Measurements from ENCODE around the gene SLC17A1.

Gene SLC17A1, protein sequence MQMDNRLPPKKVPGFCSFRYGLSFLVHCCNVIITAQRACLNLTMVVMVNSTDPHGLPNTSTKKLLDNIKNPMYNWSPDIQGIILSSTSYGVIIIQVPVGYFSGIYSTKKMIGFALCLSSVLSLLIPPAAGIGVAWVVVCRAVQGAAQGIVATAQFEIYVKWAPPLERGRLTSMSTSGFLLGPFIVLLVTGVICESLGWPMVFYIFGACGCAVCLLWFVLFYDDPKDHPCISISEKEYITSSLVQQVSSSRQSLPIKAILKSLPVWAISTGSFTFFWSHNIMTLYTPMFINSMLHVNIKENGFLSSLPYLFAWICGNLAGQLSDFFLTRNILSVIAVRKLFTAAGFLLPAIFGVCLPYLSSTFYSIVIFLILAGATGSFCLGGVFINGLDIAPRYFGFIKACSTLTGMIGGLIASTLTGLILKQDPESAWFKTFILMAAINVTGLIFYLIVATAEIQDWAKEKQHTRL

DNA sequence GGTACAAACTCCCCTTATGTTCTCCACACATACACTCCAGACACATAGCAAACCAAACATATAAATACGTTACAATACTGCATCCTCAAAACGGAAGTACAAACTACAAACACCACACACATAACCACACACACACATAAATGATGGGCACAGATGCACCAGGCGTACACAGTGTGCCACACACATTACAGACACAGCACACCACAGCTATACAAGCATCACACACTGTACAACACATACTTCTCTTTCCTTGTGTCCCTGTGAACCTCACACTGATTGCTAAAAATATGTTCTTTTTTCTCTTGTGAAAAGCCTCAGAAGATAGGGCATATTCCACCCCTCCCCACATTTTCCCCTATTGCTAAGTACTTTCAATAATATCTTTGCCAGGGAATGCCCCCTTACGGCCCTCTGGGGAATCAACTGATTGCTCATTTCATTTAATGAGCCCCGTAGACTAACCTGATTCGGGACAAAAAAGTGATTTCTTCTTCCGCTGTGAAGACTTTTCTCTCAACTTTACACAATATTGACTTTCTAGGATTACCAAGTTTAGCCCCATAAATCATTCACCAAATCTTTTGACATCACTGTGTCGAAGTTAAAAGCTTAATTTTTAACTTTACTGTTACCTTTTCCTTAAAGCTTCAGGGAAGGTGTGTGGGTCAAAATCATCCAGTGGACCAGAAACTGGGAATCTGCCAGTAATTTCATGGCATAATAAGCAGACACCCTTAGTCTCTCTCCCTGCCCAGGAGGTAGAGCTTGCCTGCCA lies at the start of gene SLC17A1:
TSS of gene SLC17A1 (minus strand) at position 521 of the 775 bp plus-strand sequence. CDS start 1,495 bp downstream, outside the sequence.
- no peak for DNase-seq (ENCODE audit: low read depth, low spot score)

DNA sequence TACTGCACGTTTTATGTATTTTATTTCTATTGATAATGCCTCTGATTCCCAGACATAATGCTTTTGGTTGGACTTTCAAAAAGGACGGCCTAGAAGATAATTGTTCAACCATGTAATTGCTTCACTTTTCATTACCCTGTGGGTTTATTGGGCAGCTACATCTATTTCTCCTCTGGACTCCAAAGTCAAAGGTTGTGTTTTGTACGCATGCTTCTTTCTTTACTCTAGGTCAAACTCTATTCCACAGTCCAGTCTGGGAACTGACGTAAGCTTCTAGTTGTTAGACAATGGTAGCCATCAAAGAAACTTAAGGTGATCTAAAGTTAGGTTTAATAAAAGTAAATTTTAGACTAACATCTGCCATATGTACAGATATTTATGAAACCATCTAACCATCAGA lies 48.7 kb upstream of the SLC17A1 start:
- DNase-seq (ENCODE audit: low read depth, low spot score), result no peak

DNA sequence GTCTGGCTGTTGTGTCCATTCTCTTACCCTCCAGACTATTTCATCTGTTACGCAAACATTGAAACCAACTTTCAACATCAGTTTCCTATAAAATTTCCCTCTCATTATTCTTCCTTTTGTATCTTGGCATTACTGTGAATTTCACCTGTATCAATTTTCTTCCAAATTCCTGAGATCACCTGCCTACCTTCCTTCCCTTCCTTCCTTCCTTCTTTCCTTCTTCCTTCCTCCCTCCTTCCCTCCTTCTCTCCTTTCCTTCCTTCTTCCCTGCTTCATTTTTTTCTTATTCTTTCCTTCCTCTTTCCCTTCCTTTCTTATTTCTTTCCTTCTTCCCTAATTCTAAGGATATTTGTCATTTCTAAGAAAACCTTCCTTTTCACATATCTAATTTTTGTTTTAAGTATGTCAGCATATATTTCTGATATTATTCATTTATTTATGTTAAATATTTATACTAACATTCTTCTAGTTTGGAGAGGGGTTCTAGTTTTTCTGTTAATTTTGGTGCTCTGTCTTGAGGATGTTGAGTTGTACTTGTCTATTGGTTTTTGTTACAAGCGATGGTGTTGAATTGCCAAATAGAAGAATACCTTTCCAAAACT lies 47.0 kb upstream of the SLC17A1 start:
- DNase-seq (ENCODE audit: low read depth, low spot score), result no peak

DNA sequence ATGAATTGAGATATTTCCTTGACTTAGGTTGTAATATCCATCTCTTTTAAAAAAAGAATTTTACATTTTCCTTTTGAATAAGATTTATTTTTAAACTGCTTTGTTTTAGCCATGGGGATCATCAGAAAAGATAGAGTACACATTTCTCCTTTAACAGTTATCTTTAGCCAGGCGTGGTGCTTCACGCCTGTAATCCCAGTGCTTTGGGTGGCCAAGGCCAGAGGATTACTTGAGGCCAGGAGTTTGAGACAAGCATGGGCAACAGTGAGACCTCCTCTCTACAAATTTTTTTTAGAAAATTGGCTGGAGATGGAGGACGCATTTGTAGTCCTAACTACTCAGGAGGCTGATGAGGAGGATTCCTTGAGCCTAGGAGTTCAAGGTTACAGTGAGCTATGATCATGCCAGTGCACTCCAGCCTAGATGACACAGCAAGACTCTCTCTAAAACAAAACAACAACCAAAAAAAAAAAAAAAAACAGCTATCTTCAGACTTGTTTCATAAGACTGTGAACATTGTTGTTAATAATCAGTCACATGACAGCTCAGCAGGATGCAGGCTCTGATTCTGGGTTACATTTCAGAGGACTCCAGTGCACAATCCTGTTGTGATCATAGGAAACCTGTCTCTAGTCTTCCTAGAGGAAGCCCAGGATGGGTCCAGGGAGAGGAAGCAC lies 44.2 kb upstream of the SLC17A1 start:
- no peak for DNase-seq (ENCODE audit: low read depth, low spot score)

DNA sequence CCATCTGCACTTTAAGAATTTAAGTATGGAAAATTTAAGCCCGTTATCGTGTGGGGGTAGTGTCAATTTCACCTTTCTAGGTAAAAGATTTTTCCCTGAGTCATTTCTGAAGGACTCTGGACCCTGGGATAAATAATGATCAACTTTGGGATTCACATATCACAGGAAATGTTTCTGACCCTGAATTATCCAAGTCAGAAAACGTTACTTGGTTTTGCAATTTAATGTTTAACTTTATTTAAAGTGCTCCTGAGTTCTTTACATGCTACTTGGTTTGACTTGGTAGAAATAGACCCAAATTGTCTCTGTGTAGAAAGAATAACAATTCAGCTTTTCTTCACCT lies 43.7 kb upstream of the SLC17A1 start:
- DNase-seq (ENCODE audit: low read depth, low spot score), result no peak

DNA sequence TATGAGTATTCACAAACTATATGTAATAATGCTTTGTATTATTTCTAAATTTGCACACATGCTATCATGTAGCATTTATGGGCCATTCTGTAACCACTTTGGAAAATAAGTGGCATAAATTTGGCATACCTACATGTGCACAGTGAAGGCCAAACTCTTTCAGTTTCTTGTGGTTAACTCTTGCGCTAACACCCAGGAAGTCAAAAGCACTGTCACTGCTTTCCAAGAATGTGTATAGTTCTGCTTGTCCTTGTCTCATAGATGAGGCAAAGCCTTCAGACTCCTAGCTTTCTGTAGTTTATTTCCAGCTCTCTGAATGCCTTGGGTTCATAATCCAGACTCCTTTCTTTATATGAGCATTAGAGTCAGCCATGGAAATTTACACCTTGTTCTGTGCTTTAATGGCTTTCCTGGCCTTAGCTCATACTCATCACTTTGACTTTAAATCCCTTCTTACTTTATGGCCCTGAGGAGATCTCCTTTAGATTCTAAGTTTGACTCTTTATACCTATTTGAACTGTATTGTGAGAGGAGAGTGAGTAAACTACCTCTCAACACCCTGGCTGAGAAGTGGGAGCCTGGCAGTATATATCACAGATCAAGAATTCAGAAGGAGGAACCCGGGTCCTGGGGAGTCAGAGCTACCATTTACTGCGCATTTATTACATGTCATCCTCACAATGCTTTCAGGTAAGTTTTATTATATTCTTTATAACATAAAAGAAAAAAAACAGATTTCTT lies 43.1 kb upstream of the SLC17A1 start:
- no peak for DNase-seq (ENCODE audit: low read depth, low spot score)

DNA sequence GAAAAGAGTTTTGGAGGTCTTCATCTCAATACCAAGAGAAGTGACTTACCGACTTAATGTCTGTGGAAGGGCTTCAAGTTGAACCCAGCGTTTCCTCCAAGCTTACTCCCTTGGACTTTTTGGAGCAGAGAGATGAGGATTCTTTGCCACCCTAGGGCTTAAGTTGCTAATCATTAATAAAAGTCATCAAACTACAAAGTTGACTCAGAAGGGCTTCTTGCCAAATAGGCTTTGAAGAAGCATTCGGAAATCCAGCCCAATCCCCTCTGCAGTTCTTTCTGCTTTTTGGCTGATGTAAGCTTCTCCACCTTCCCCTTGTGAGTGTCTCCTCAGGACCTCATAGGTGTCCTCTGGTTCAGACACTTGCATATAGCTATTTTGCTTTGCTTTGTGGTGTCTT lies 42.3 kb upstream of the SLC17A1 start, which contains the start of gene SLC17A3:
TSS of gene SLC17A3 (minus strand) at position 126 of the 400 bp plus-strand sequence. CDS start 5,856 bp downstream, outside the sequence.
- DNase-seq (ENCODE audit: low read depth, low spot score), result no peak

DNA sequence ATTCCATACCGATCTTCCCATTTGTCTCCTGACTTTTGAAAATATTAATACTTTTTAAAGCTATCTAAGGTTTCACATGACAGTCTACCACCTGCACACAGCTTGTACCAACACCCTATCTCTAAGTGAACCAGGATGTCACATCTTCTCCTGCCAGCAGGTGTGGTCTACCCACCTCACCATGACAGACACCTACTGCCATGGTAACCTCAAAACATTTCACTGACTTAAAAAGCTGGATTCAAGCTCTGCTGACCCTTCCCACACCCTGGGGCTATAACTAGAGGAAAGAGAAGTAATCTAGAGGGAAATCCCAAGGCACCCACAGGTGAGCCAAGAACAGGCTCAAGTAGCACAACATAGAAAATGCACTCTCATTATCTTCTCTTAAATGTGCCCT lies 41.0 kb upstream of the SLC17A1 start:
- no peak for DNase-seq (ENCODE audit: low read depth, low spot score)

DNA sequence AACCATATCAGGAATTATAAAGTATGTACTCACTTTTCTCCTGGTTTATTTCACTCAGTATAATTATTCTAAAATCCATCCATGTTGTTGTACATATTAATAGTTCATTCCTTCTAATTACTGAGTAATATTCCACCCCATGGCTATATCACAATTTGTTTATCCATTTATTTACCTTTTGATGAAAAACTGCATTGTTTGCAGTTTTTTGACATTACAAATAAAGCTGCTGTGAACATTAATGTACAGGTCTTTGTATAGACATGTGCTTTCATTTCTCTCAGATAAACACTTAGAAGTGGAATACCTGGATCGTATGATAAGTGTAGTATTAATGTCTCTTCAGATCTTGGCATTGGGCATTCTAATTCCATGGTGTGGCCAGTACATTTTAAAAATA lies 38.0 kb upstream of the SLC17A1 start:
- DNase-seq (ENCODE audit: low read depth, low spot score), result no peak

DNA sequence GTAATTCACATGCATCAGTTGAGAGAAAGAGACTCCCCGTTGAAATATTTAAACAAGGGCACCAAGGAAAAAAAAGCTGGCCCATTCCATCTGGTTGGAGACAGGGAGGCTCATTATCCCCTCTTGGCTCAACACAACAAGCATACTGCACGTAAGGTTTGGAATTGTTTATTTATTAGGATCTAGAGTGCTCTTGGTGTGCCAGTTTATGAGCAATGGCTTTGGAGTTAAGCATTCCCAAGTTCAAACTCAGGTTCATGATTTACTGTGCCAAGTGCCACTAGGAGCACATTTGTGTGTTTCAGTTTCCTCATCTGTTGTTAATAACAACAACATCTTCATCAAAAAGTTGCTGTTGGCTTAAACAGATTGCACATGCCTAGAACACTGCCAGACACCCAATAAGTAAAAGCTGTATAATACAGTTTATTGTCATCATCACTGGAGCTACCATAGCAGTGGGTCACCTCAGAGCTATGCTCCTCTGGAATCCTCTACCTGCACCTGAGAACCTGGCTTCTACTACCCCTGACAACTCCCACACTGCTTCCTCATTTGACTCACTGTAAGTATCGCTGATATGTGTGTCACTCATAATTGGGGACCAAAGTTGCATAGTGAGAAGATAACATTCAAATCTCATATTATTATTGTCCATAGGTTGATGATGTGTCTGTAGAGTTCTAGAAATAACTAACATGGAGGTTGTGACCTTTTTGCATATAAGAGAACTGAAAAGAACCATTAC lies 36.8 kb upstream of the SLC17A1 start:
- no peak for DNase-seq (ENCODE audit: low read depth, low spot score)

DNA sequence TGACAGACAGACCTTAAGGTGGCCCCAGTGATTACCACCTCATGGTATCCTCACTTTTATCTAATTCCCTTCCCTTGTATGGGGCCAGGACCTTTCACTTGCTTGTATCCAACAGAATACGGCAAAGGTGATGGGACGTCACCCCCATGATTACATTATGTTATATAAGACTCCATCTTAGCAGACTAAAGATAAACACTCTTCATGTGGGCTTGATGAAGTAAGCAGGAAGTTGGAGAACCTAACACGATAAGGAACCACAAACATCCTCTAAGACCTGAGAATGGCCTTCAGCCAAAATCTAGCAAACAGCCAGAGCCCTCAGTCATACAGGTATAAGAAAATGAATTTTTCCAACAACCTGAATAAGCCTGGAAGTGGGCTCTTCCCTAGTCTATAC lies 34.2 kb upstream of the SLC17A1 start:
- DNase-seq (ENCODE audit: low read depth, low spot score), result no peak

DNA sequence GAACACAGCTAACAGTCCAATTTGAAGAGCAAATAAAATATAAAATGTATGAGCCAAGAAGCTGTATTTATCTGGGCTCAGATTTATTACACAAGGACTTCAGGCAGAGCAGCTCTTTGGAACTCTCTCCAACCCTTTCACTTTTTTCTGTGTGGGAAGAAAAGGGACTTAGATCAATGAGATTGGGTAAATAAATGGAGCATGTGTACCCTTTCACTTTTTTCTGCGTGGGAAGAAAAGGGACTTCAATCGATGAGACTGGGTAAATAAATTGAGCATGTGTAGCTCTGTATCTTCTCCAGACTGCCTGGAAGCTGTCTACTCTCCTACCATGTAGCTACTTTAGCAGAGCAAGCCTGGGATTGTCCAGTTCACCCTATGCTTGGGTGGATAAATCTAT lies 31.5 kb upstream of the SLC17A1 start:
- no peak for DNase-seq (ENCODE audit: low read depth, low spot score)

DNA sequence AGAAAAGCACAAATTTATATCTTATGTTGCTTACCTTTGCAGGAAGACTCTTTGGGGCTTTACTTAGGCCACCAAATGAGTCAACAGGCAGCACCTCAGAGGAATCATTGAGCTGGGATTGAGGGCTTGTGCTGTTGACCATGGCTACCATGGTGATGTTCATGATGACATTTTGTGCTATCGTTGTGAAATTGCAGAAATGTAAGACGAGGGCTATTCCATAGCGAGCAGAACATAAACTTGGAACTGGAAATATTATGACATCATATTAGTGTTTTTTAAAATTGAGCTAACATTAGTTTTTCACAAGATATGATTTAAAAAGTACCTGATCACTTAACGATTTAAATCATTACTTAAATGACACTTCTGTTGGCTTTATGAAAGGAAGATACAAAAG lies 30.3 kb upstream of the SLC17A1 start:
- no peak for DNase-seq (ENCODE audit: low read depth, low spot score)

DNA sequence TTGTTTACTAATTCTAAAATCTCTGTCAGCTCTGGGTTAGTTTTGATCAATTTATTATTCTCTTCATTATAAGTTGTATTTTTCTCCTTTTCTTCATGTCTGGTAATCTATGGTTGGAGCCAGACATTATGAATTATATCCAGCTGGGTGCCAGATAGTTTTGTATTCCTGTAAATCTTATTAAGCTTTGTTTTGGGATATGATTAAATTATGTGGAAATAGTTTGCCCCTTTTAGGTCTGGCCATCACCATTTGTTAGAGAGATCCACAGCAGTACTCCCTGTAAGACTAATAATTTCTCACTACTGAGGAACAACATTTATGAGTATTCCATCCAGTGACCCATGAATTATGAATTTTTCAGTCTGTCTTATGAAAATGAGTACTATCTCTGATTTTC lies 20.9 kb upstream of the SLC17A1 start:
- no peak for DNase-seq (ENCODE audit: low read depth, low spot score)

DNA sequence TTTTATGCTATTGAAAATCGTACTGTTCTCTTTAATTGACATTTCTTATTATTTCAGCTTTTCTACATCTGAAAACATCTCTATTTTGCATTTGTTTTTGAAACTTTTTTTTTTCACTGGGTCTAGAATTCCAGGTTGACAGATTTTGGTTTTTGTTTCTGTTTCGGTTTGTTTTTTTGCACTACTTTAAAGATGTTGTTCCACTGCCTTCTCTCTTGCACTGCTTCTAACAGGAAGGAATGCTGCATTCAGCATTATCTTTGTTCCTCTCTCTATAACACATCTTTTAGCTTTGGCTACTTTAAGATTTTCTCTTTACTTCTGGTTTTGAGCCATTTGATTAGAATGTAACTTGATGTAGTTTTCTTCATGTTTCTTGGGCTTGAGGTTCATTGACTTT lies 20.1 kb upstream of the SLC17A1 start:
- DNase-seq (ENCODE audit: low read depth, low spot score), result no peak

DNA sequence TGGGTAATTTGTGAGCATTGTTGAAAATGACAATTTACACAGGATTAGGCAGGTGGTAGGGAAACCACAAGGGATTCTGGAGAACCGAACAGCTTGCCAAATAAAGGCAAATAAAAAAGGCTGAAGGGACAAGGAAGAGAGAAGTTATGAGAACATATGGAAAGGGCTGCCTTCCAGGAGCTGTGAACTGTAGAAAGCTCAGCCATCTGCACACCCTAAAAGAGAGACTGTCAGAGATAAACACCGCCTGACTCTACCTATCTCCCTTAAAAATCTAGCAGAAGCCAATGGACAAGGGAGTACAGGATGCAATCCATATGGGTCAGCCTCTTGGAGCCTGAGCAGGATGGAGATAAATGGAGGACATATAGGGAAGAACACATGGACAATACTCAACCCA lies 12.7 kb upstream of the SLC17A1 start:
- no peak for DNase-seq (ENCODE audit: low read depth, low spot score)

DNA sequence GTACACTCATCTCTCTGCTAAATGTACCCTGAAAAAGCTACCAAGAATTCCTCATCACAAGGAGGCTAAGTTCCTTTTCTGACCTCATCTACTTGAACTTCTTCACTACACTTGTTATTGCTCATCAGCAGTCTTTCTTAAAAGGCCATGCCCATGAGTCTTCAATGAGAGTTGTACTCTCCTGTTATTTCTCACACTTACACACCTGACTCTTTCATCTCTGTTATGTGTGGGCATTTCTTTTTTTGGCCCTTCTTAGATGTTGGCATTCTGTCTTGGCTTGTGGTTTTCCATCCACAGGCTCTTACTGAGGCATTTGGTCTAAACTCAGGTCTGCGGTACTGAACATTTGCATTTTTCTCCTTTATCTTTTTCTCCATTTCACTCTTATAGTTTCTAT lies 10.7 kb upstream of the SLC17A1 start:
- no peak for DNase-seq (ENCODE audit: low read depth, low spot score)

DNA sequence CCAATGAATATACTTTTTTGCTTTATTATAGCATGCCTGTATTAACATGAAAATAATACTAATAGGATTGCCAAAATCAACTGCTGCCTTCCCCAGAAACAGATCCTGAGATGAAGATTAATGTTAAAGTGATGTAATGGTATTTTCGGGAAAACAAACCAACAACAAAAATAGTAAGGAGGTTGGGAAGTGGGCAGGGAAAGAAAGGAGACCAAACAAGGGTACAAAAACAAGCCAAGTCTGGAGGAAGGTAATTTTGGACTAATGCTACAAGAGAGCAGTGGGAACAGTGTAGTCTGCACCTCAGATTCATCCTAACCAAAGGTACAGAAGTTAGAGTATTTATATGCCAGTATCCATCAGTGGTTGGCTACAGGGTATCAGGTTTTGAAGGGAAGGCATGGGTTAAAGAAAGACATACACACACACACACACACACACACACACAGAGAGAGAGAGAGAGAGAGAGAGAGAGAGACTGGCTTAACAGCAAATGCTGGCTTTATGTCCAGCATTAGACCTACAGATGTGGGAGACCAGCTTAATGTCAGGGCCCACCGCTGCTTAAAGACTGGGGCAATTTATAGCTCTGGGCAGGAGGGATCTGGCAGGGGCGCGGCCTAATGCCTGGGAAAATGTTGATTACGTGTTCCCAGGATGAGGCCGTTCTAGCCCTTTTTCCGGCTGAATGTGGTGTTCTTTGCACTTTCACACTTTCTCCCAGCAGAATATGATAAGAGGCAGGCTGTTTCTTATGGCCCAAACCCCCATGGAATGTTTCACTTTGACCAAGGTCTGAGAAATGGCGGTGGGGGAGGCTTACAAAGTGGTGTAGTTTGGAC lies 3.8 kb upstream of the SLC17A1 start:
- peak; percentile 54 for DNase-seq (ENCODE audit: low read depth, low spot score)

DNA sequence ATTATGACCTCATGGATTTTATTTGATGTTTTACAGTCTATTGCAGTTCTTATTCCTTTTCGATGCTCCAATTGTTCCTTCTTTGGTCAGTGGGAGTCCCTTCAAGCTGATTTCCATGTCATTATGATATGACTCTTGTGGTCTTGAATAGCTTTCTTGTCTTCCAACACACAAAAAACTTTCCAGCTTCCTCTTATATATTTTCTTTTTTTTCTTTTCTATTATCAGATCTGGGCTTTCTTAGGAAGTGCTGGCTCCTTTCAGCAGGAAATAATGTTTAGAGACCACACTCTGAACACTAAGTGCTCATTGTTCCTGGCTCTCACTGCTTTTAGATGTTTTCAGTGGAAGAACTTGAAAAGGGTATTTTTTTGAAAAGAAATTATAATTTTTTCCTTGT lies 3.1 kb upstream of the SLC17A1 start:
- no peak for DNase-seq (ENCODE audit: low read depth, low spot score)

DNA sequence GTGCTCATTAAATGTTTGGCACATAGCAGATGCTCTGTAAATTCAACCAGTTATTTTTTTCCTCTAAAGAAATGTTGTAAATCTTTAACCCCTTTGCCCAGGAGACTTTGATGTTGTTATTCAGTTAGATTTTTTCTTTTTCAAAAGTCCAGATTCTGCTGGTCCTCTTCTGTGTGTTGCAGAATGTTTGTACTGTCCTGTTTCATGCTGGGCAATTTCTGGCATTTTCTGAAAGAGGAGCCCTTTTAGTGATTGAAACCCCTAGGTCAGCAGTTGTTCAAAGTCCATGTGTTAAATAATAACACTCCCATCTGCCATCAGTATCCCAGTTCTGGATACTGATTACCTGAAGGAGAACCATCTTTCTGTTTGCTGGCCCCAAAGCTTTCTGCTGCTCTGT lies 1.3 kb upstream of the SLC17A1 start:
- DNase-seq (ENCODE audit: low read depth, low spot score), result no peak
